GM12864 (cell line): ENCODE results near the gene SPTBN2.

Experiments
- DNase-seq: peaks from one replicate; pipeline ENCODE4 v3.0.0-alpha.2; 2011; ENCODE audit warnings: low read depth
- H3K4me3 ChIP-seq: 2 replicates; pipeline ENCODE4 v1.5.1; 2011; ENCODE audit warnings: mild to moderate bottlenecking, low read depth, low read length, control low read depth
- CTCF ChIP-seq: IDR thresholded peaks from 2 replicates; pipeline ENCODE4 v1.5.1; 2011; ENCODE audit warnings: low read depth, mild to moderate bottlenecking, moderate library complexity, low read length, control low read depth, inconsistent platforms; ENCODE audit errors: missing control alignments

Gene SPTBN2

GRCh38 chr11:66688561-66689534, 40.2 kb downstream of the SPTBN2 start:
- H3K4me3 ChIP-seq, result no peak overlapping the region
- TF ChIP-seq CTCF, result no peak
- DNase-seq, result no peak

GRCh38 chr11:66687831-66688281, 41.2 kb downstream of the SPTBN2 start:
- no peak for TF ChIP-seq CTCF
- no peak overlapping the region for H3K4me3 ChIP-seq
- no peak for DNase-seq

- DNase-seq, result no peak
- H3K4me3 ChIP-seq, result no peak overlapping the region
- no peak for TF ChIP-seq CTCF
Measured at GRCh38 chr11:66686801-66687750, 41.9 kb downstream of the SPTBN2 start.

- no peak for DNase-seq
- no peak for TF ChIP-seq CTCF
- no peak overlapping the region for H3K4me3 ChIP-seq
Measured at GRCh38 chr11:66686100-66686785, 42.8 kb downstream of the SPTBN2 start.

GRCh38 chr11:66685276-66686099, 43.5 kb downstream of the SPTBN2 start:
- DNase-seq, result no peak
- TF ChIP-seq CTCF, result no peak
- no peak overlapping the region for H3K4me3 ChIP-seq

- H3K4me3 ChIP-seq, result no peak overlapping the region
- no peak for DNase-seq
- TF ChIP-seq CTCF, result no peak
Measured at GRCh38 chr11:66684635-66685034, 44.4 kb downstream of the SPTBN2 start.
